Astrocyte (in vitro differentiated cells and primary cell): ENCODE results near the gene DCUN1D3.

Source experiments
- CTCF ChIP-seq: IDR thresholded peaks from 2 replicates; pipeline ENCODE4 v1.5.1; 2011; ENCODE audit warnings: low read depth, mild to moderate bottlenecking, inconsistent platforms, low read length, moderate library complexity; ENCODE audit not compliant: insufficient read depth
- EZH2 ChIP-seq: IDR thresholded peaks from 2 replicates; pipeline ENCODE4 v1.6.1; 2012; ENCODE audit warnings: mild to moderate bottlenecking, low read length, inconsistent platforms; ENCODE audit not compliant: insufficient read depth

GRCh38 chr16:20839504-20839903 is 60.7 kb downstream of the DCUN1D3 start:
- no peak for TF ChIP-seq CTCF
- no peak for TF ChIP-seq EZH2
